HG02571 (cell line): ENCODE data around the gene ARAP3.
"Not testable (repeated sequence)": the region's sequence is repeated elsewhere in the genome, so short reads cannot be mapped to it uniquely, and the experiment has no call there.

Source experiments
- ATAC-seq: cut with Tn5 transposase; IDR thresholded peaks from one replicate; pipeline ENCODE4 v1.9.1; 2021; ENCODE audit warnings: mild to moderate bottlenecking, moderate library complexity; ENCODE audit not compliant: unreplicated experiment

The ARAP3 gene

GRCh38 chr5:141681695-141682641 is at the start of gene ARAP3:
Gene ARAP3 (minus strand): TSS chr5:141682230. CDS start chr5:141680486, 1,744 bp downstream.
- no peak for ATAC-seq

GRCh38 chr5:141729387-141730006 is 47.5 kb upstream of the ARAP3 start:
- ATAC-seq, result no peak

DNA sequence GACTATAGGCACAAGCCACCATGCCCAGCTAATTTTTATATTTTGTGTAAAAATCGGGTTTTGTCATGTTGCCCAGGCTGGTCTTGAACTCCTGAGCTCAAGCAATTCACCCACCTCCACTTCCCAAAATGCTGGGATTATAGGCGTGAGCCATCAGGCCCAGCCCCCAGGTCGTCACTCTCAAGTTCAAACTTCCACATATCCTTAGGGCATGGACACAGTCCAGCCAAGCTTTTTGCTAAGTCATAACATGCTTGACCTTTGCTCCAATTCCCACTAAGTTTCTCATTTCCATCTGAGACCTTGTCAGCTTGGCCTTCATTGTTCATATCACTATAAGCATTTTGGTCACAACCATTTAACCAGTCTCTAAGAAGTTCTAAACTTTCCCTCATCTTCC is 43.9 kb upstream of the ARAP3 start:
- no peak for ATAC-seq

- not testable (repeated sequence) for ATAC-seq
Observed at GRCh38 chr5:141725174-141725573, 43.1 kb upstream of the ARAP3 start.

- ATAC-seq, result no peak
Observed at GRCh38 chr5:141722266-141722665, 40.2 kb upstream of the ARAP3 start.

GRCh38 chr5:141717043-141717442 is 35.0 kb upstream of the ARAP3 start:
- no peak for ATAC-seq

DNA sequence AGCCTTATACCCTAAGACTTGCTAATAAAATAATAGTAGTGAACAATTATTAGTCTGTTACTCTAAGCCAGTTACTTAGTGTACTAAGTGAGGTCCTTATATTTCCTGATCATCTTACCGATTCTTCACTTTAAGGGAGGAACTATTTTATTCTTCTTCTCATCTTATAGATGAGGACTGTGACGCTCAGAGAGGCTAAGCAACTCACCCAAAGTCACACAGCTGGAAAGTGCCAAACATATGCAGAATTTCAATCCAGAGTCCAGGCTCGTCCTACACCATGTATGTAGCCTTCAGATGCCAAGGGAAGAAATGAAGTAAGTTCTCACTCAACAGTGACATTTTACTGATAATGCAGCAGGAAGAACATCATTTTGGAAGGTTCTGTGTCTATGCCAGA is 34.4 kb upstream of the ARAP3 start:
- ATAC-seq, result no peak

DNA sequence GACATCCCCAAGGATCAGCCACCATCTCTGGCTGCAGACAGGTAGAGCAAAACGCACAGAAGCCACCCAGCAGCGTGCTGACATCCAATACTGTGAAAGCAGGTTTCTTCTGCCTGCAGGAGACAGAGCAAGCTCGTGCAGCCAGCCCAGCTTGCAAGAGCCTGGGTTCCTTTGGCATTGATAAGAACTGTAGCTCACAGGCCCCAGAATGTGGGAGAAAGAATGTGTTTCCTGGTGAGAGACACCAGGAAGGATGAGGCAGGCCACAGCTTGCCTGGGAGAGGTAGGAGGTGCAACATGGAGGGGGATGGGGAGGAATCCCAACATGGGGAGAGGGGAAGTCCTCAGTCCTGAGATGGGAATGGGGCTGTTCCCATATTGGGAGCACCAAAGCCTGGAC is 34.0 kb upstream of the ARAP3 start:
- no peak for ATAC-seq

GRCh38 chr5:141715346-141715905 is 33.4 kb upstream of the ARAP3 start:
- ATAC-seq, result no peak

DNA sequence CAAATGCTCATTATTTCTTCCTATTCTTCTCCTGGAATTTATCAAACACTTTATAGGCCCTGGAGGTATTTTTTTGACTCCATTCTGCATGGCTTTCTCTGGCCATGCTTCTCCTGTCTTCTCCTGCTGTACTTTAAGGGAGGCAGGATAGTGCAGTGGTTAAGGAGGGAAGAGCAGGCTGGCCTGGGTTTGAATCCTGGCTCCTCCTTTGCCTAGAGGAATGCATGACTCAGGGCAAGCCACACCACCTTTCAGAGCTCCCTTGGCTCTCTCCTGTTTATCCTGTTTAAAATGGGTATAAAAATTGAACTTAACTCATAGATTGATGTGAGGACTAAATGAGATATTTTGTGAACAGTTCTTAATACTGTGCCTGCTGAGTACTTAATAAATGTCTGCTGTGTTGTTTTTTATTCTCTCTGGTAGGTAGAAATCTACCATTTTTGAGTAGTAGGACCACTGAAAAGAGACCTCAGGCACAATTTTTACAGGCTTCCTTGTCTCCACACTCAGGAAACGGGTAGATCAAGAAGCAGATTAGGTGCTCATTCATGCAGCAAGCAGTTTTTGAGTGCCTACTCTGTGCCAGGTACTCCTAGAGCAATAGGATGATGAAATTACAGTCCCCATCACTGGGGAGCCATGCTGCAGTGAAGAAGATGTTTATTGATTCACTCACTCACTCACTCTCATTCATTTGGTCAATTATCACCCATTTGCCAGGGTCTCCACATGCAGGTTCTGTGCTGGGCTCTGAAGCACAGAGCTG is 32.7 kb upstream of the ARAP3 start:
- no peak for ATAC-seq

GRCh38 chr5:141713616-141714309 is 31.7 kb upstream of the ARAP3 start:
- no peak for ATAC-seq

DNA sequence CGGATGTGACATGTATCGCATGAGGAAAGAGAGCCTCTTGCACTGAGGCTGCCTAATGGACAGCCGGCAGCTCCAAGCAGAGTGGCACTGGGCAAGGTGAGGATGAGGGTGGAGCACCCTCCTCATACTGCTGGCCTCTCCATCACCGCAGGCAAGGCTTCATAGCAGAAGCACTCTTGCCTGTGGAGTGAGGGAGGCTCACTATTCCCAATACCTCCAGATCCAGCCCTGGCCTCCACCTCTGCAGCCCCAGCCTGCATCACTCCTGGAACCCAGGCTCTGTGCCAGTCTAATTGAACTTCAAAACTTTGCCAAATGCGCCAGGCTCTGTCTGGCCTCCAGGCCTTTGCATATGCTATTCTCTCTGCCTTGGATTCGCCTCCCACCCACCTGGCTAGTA is 29.7 kb upstream of the ARAP3 start:
- ATAC-seq, result no peak

DNA sequence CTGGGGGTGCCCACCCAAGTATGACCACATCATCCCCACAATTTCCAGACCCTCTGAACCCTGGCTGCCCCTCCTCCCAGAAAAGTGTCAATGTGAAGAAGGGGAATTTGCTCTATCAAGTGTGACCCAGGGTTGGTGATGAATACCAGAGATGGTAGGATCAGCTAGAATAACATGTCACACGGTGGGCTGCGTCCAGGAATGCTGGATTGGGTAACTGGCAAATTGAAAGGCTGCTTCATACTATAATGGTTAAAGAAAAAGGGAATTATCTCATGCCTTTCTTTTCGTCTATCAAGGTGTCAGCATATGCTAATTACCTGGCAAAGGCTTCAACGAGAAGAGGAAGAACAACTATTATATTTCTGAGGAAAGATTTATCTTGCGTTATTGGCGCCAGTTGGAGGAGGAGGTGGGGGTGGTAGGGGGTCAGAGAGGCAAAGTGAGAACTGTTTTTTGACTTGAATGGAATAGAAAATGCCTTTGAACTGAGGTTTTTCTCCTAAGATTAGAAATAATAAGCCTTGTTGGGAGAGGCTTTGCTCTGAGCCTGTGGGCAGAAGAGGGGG is 27.8 kb upstream of the ARAP3 start:
- no peak for ATAC-seq

DNA sequence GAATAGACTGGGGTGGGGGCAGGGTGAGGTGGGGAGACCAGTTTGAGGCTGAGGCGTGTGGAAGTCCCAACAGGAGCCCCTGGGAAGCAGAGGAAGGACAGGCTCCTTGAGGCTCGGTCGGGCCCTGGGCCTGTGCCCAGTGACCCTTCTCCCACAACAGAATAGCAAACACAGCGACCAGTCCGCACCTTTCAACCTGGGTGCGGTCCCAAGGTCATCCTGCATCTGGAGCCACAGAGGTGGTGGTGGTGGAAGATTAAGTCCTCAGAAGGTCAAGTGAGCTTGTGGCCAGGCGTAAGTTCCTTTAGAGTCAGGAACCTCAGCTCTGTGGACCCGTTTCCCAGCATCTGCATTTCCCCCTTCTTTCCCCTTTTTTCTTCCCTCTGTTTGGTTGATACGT is 26.0 kb upstream of the ARAP3 start:
- no peak for ATAC-seq

DNA sequence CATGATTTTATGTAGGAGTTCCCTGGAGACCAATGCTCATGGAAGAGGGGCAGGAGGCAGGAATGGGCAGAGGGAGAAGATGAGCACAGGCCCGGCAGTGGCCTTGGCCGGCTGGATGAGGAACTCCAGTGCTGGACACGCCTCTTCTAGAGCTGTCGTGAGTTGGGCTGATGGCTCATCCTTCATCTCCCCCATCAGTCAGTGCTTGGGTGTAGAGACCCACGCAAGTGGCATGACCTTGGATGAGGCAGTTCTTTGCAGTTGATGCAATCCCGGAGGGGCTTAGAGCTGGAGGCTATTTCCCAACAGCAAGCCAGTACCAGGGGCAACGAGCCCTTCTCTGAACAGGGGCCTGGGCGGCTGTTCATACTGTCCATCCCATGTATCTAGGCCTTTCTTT is 25.5 kb upstream of the ARAP3 start:
- ATAC-seq, result no peak

DNA sequence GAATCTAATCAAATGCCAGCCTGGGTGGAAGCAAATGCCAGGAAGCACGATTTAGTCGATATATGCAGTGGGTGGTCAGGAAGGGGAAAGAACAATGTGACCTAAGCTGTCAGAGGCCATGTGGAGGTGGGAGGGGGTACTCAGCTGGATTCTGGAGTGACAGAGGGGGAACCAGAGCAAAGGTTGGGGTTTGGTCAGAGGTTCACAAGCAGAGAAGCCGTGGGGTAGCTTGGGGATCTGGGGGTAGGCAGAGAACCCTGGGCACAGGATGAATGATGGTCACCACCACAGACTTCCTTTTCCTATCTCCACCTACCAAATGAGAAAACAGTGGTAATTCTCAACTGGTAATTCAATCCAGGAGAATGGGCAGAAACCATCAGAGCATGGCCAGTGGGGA is 24.1 kb upstream of the ARAP3 start:
- no peak for ATAC-seq

DNA sequence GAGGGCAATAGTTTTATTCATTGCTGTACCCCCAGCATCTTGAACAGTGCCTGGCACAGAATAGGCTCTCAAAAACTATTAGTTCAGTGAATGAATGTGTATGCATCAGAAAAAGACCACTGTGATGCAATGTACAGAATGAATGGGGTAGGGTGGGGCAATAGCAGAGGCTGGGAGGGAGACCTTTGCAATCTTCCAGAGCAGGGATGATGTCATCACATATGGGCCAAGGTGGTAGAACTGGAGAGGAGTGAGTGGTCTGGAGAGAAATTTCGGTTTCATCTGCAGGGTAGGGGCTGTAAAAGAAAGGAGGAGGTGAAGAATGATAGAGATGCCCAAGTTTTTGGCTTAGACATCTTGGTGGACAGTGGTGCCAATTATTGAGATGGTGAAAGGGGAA is 23.4 kb upstream of the ARAP3 start:
- ATAC-seq, result no peak

- ATAC-seq, result no peak
Observed at GRCh38 chr5:141704782-141705297, 22.8 kb upstream of the ARAP3 start.

GRCh38 chr5:141703133-141703561 is 21.1 kb upstream of the ARAP3 start:
- ATAC-seq, result no peak
